ENCODE results near the gene GCNT2.

GCNT2 gene

DNA sequence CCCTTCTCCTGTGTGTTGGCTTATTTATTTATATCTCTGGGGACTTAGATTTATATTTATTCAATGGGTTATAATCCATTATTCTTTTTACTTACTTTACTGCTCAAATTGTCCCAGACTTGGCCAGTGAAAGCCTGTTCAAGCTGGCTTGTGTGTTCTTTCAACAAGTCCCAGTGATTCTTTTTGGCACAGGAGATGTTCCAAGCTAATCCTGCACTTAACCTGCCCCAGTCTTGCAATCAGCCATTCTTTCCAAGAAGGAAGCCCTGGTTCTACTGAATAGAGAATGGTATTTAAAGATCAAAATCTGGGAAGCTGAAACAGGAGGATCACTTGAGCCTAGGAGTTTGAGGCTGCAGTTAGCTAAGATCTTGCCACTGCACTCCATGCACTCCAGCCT is 26.7 kb downstream of the GCNT2 start:
- no peak for DNase-seq (ENCODE audit: low read depth)
- no peak overlapping the region for H3K4me3 ChIP-seq (replicated peaks; ENCODE audit: low read depth, low read length)
- TF ChIP-seq, protein P1, sequence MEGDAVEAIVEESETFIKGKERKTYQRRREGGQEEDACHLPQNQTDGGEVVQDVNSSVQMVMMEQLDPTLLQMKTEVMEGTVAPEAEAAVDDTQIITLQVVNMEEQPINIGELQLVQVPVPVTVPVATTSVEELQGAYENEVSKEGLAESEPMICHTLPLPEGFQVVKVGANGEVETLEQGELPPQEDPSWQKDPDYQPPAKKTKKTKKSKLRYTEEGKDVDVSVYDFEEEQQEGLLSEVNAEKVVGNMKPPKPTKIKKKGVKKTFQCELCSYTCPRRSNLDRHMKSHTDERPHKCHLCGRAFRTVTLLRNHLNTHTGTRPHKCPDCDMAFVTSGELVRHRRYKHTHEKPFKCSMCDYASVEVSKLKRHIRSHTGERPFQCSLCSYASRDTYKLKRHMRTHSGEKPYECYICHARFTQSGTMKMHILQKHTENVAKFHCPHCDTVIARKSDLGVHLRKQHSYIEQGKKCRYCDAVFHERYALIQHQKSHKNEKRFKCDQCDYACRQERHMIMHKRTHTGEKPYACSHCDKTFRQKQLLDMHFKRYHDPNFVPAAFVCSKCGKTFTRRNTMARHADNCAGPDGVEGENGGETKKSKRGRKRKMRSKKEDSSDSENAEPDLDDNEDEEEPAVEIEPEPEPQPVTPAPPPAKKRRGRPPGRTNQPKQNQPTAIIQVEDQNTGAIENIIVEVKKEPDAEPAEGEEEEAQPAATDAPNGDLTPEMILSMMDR (IDR thresholded peaks at IDR 0.05; ENCODE audit: low read length, missing control alignments), result no peak

GRCh38 chr6:10550764-10551163 is 29.6 kb downstream of the GCNT2 start:
- TF ChIP-seq, protein P1 (IDR thresholded peaks at IDR 0.05; ENCODE audit: low read length, missing control alignments), result no peak
- no peak for DNase-seq (ENCODE audit: low read depth)
- H3K4me3 ChIP-seq (replicated peaks; ENCODE audit: low read depth, low read length), result no peak overlapping the region

- TF ChIP-seq, protein P1 (IDR thresholded peaks at IDR 0.05; ENCODE audit: low read length, missing control alignments), result no peak
- H3K4me3 ChIP-seq (replicated peaks; ENCODE audit: low read depth, low read length), result no peak overlapping the region
- DNase-seq (ENCODE audit: low read depth), result no peak
These were observed 31.2 kb downstream of the GCNT2 start for GRCh38 chr6:10552270-10552810.

DNA sequence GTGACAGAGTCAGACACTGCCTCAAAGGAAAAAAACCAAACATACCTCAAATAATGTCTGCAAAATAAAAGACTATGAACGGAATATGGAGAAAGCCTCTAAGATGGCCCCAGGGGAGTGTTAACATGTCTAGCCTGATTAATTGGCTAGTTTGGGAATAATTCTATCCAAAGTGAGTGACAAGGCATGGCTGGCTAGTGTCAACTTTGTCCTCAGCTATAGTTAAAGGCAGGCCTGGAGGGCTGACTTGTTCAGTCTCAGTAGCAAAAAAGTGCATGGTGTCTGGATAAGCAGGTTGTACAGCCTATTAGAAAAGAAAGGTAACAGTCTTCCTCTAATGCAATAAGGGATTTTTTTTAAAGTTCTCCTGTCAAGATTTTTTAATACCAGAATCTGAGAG is 32.7 kb downstream of the GCNT2 start:
- H3K4me3 ChIP-seq (replicated peaks; ENCODE audit: low read depth, low read length), result no peak overlapping the region
- TF ChIP-seq, protein P1 (IDR thresholded peaks at IDR 0.05; ENCODE audit: low read length, missing control alignments), result no peak
- DNase-seq (ENCODE audit: low read depth), result no peak

GRCh38 chr6:10554826-10555225 is 33.7 kb downstream of the GCNT2 start:
- TF ChIP-seq, protein P1 (IDR thresholded peaks at IDR 0.05; ENCODE audit: low read length, missing control alignments), result no peak
- H3K4me3 ChIP-seq (replicated peaks; ENCODE audit: low read depth, low read length), result no peak overlapping the region
- no peak for DNase-seq (ENCODE audit: low read depth)

DNA sequence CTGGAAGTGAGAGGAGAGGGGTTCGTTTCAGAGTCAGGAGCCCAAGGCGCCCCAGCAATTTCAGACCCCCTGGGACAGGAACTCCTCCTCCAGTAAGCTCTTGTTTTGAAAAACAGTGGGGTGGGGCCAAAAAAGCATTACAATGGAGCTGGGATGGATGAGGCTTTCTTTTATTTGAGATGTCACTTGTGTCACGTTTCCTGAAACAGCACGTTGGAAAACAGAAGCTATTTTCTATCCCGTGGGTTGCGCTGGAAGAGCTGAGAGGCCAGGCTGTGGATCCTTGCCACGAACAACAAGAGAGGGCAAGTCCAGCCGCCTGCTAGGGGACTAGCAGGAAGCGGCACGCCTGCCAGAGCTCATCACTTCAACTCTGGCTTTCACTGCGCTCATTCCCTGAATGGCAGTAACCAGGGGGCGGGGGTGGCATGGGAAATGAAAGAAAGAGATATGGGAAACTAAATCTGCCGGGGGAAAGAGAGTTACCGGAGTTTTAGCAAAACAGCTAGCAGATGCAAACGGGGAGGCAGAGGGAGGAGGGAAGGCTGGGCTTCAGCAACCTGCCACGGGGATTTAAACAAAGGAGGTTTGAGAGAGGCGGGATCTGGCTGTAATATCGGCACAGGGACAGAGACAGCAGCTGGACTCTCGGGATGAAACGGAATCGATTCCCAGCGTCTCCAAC is 34.6 kb downstream of the GCNT2 start:
- peak overlapping the region; percentile 24 for H3K4me3 ChIP-seq (replicated peaks; ENCODE audit: low read depth, low read length)
- DNase-seq (ENCODE audit: low read depth), result peak; percentile 4

More for the DNA sequence above, 34.6 kb downstream of the GCNT2 start:
- TF ChIP-seq, protein P1 (IDR thresholded peaks at IDR 0.05; ENCODE audit: low read length, missing control alignments), result no peak
